Activated CD8-positive, alpha-beta T cell treated with anti-CD3 and anti-CD28 coated beads for 36 hours (primary cell): ENCODE measurements around the gene IRAK1. TPM values are rescaled to one million over a fixed set of nuclear protein-coding genes. Genes with fewer than 3 reads are reported as not detected.

Source experiments
- ATAC-seq: fragments of 200-7000 bp; cut with Tn5 transposase; one replicate; pipeline ENCODE4 v1.10.0; 2021; ENCODE audit warnings: mild to moderate bottlenecking, moderate library complexity
- CTCF ChIA-PET: fragments of 350-600 bp; sonication (Branson Sonifier 250); formaldehyde crosslinking; loops from one replicate; lab custom pipeline; 2021; ENCODE audit warnings: antibody characterized with exemption; lab: Charles Lee
- POLR2A ChIA-PET: fragments of 350-600 bp; sonication (Branson Sonifier 250); formaldehyde crosslinking; loops from one replicate; lab custom pipeline; 2021; ENCODE audit warnings: antibody characterized with exemption; lab: Charles Lee
- DNase-seq: peaks from one replicate; pipeline ENCODE4 v3.0.0-alpha.2; 2020
- H3K27ac Mint-ChIP-seq: one replicate; pipeline ENCODE4 v1.8.0; 2021; ENCODE audit warnings: mild to moderate bottlenecking, mixed read lengths
- H3K27me3 Mint-ChIP-seq: one replicate; pipeline ENCODE4 v1.8.0; 2021; ENCODE audit warnings: mixed read lengths
- H3K36me3 Mint-ChIP-seq: one replicate; pipeline ENCODE4 v1.8.0; 2021; ENCODE audit warnings: low read depth, mixed read lengths
- H3K4me1 Mint-ChIP-seq: one replicate; pipeline ENCODE4 v1.8.0; 2021; ENCODE audit warnings: low read depth, mixed read lengths
- H3K4me3 Mint-ChIP-seq: one replicate; pipeline ENCODE4 v1.8.0; 2021; ENCODE audit warnings: mild to moderate bottlenecking, moderate library complexity, mixed read lengths
- H3K9me3 Mint-ChIP-seq: one replicate; pipeline ENCODE4 v1.8.0; 2021; ENCODE audit warnings: mixed read lengths
- intact Hi-C: fragments of 100-400 bp; cut with micrococcal nuclease; formaldehyde crosslinking; loops from one replicate; pipeline ENCODE4 v1.10.0; 2022
- total RNA-seq, 2 experiments: library from RNA; stranded (reverse); gene quantifications; one replicate each; pipeline ENCODE4 v1.2.3, GENCODE V29; 2021
- TF ChIP-seq, protein P1 (sequence below): fragments of 200-600 bp; IDR thresholded peaks from one replicate; pipeline ENCODE4 v1.8.0; 2022; ENCODE audit warnings: antibody characterized with exemption, mild to moderate bottlenecking

IRAK1 gene
- total RNA-seq, 2 experiments from 2014 or later: 134 to 136 TPM

DNA sequence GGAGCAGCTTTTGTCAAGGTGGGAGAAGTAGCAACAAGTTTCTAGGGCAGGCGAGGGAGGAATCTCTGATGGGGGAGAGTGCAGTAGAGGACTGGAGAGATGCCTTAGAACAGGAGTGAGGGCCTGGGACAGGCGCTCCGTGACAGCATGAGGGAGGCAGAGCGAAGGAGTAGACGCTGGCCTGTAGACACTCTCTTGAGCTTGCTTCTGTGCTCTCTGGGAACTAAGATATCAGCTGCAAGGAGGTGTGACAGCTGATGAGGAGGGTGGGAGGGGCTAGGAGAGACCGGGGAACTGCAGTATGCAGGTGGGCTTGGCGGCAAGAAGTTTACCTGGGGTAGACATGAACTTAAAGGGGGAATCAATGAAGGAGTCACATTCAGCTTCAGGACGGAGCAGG is 42.1 kb upstream of the IRAK1 start:
- intact Hi-C loops: no loop called here
- no peak for DNase-seq
- Mint-ChIP-seq H3K4me1 (peaks cover 77% of the 10 kb centered on the region), H3K27me3 (no peaks in the 10 kb centered on the region), H3K36me3 (peaks cover 19% of the 10 kb centered on the region), H3K9me3 (no peaks in the 10 kb centered on the region), H3K4me3 (no peak overlapping the region), H3K27ac (peak overlapping the region; percentile 60)
- ChIA-PET POLR2A (no interaction called here), CTCF (interaction anchor here (0.9 to 2.3 kb wide), 3 partner anchors 10 to 30 kb away, joined by 3 to 11 read pairs (median 3); no protein-coding TSS in a partner anchor)
- ATAC-seq: no peak
- TF ChIP-seq, protein P1, sequence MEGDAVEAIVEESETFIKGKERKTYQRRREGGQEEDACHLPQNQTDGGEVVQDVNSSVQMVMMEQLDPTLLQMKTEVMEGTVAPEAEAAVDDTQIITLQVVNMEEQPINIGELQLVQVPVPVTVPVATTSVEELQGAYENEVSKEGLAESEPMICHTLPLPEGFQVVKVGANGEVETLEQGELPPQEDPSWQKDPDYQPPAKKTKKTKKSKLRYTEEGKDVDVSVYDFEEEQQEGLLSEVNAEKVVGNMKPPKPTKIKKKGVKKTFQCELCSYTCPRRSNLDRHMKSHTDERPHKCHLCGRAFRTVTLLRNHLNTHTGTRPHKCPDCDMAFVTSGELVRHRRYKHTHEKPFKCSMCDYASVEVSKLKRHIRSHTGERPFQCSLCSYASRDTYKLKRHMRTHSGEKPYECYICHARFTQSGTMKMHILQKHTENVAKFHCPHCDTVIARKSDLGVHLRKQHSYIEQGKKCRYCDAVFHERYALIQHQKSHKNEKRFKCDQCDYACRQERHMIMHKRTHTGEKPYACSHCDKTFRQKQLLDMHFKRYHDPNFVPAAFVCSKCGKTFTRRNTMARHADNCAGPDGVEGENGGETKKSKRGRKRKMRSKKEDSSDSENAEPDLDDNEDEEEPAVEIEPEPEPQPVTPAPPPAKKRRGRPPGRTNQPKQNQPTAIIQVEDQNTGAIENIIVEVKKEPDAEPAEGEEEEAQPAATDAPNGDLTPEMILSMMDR: no peak

DNA sequence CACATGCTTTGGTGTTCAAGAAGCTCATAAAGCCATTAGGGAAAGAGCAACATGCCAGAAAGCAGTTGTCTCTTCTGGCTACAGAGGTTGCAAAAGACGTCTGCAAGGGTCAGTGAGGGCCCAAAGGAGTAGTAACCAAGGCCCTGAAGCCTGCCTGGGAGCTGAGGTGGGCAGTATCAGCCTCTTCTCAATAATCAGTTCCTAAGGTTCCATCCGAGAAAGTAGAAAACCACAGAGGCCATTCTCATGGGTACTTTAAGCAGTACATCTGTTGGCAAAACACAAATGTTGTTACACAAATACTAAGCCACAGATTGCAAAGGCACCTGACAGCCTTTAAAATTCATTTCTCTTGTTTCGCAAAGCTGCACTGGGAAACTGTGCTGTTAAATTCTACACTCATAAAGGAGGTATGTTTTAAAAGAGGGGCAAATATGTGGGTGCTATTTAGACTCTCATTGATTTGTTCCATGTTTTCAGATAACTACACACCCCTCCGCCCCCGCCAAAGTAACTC is 40.1 kb upstream of the IRAK1 start:
- Mint-ChIP-seq H3K36me3 (peaks cover 24% of the 10 kb centered on the region), H3K27me3 (no peaks in the 10 kb centered on the region), H3K27ac (peak overlapping the region; percentile 82), H3K4me3 (no peak overlapping the region), H3K9me3 (no peaks in the 10 kb centered on the region), H3K4me1 (peaks cover 76% of the 10 kb centered on the region)
- DNase-seq (no peak), ATAC-seq (no peak)
- TF ChIP-seq, protein P1: no peak
- ChIA-PET POLR2A (no interaction called here), CTCF (interaction anchor here (2.3 kb wide), 1 partner anchor 8 kb away, joined by 11 read pairs; no protein-coding TSS in a partner anchor)
- intact Hi-C loops: no loop called here

DNA sequence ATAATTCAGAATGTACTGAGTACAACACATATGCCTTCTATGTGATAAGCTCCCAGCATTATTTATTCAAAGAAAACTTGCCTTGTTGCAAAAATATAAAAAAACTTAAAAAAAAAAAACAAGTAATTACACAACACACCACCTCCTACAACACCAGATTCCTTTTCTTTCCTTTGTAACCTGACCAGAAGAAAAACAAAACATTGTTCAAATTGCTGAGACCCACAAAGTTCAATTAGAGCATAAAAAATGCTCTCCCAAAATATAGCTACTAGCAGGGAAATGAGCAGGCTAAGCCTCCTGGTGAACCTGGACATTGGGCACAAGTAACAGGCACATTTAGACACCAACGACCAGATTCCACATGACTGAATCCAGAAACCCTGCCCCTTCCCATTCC is 39.5 kb upstream of the IRAK1 start:
- peaks cover 20% of the 10 kb centered on the region for H3K36me3 Mint-ChIP-seq
- H3K9me3 Mint-ChIP-seq: no peaks in the 10 kb centered on the region
- H3K4me3 Mint-ChIP-seq: no peak overlapping the region
- no peaks in the 10 kb centered on the region for H3K27me3 Mint-ChIP-seq
- DNase-seq: no peak
- POLR2A ChIA-PET: no interaction called here
- no peak for ATAC-seq
- H3K4me1 Mint-ChIP-seq: peaks cover 71% of the 10 kb centered on the region
- intact Hi-C loops: no loop called here
- CTCF ChIA-PET: no interaction called here
- TF ChIP-seq, protein P1: no peak
- H3K27ac Mint-ChIP-seq: peak overlapping the region; percentile 82

DNA sequence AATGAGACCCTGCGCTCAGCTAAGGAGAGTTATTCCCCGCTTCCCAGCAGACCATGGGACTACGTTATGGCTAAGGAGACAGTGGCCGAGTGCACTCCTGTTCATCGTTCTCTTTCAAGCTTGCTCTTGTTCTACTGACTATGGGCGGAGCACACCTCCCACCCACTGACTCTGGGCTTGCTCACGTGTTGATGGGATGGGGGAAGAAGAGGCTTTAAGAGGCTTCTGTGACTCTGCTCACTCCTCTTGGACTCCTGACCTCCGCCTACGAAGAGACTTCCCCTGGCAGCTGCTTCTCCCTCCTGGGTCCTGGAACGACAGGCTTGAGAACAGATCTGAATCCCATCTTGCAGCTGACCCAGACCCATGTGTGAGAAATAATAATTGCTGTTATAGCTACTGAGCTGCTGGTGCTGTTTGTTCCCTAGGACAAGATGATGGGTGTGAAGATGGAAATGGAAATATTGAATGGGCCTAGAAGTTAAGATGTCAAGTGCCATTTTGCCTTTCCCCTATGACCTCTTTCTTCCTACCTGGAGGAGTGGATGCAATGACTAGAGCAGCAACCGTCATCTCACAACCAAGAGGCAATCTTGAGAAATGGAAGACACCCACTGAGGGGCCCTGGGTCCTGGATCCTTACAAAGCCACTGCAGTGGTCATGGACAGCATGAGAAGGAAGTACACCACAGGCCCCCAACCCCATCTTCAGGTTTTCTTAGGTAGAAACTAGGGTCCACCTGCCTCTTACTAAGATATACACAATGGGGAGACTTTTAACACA is 38.7 kb upstream of the IRAK1 start:
- intact Hi-C loops: no loop called here
- H3K27me3 Mint-ChIP-seq: no peaks in the 10 kb centered on the region
- ChIA-PET POLR2A (no interaction called here), CTCF (no interaction called here)
- H3K4me1 Mint-ChIP-seq: peaks cover 63% of the 10 kb centered on the region
- ATAC-seq (no peak), DNase-seq (no peak)
- TF ChIP-seq, protein P1: no peak
- peak overlapping the region; percentile 82 for H3K27ac Mint-ChIP-seq
- no peaks in the 10 kb centered on the region for H3K9me3 Mint-ChIP-seq
- H3K36me3 Mint-ChIP-seq: peaks cover 19% of the 10 kb centered on the region
- no peak overlapping the region for H3K4me3 Mint-ChIP-seq

DNA sequence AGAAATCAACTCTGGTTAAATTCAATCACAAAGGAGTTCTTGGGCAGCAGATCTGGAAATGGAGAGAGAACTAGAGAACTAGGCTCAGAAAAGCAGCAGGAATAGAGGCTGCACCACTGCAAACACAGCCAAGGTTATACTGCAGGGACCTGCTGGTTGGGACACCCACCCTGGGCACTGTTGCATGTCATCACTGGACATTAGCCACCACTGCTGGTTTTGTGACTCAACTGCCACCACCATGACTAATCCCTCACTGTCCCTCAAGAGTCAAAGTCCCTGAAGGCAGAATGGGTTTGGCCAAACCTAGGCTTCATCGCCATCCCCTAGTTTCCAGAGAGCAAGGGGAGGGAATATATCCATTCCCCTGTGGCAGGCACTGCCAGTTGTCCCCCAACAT is 38.1 kb upstream of the IRAK1 start:
- ATAC-seq (peak; percentile 10), DNase-seq (no peak)
- H3K36me3 Mint-ChIP-seq: peaks cover 19% of the 10 kb centered on the region
- no peak overlapping the region for H3K4me3 Mint-ChIP-seq
- H3K4me1 Mint-ChIP-seq: peaks cover 58% of the 10 kb centered on the region
- CTCF ChIA-PET: no interaction called here
- H3K9me3 Mint-ChIP-seq: no peaks in the 10 kb centered on the region
- peak overlapping the region; percentile 82 for H3K27ac Mint-ChIP-seq
- H3K27me3 Mint-ChIP-seq: no peaks in the 10 kb centered on the region
- POLR2A ChIA-PET: no interaction called here
- TF ChIP-seq, protein P1: no peak
- intact Hi-C loops: no loop called here
